GM18867 (cell line): Measurements from ENCODE around the gene CCDC82.
A peak's percentile ranks its signal among the peaks of the same experiment; 100 is the strongest.
"Not testable (repeated sequence)": the region's sequence is repeated elsewhere in the genome, so short reads cannot be mapped to it uniquely, and the experiment has no call there.

Experiments used
- ATAC-seq: cut with Tn5 transposase; IDR thresholded peaks from one replicate; pipeline ENCODE4 v1.9.1; 2021; ENCODE audit warnings: mild to moderate bottlenecking, moderate library complexity; ENCODE audit not compliant: unreplicated experiment

CCDC82 gene

GRCh38 chr11:96389720-96390487 is at the start of gene CCDC82, which contains the start of gene JRKL:
Gene CCDC82, minus strand, starts transcription at chr11:96389912. Its CDS starts 5,165 bp downstream, at chr11:96384747.
Gene JRKL, plus strand, starts transcription at chr11:96390013. Its CDS starts 637 bp downstream, at chr11:96390650.
- ATAC-seq: peak; percentile 94

- ATAC-seq: not testable (repeated sequence)
Observed at GRCh38 chr11:96432654-96433053, 42.9 kb upstream of the CCDC82 start.

- no peak for ATAC-seq
Observed at GRCh38 chr11:96430668-96431067, 41.0 kb upstream of the CCDC82 start.

GRCh38 chr11:96424693-96425092 is 35.0 kb upstream of the CCDC82 start:
- ATAC-seq: no peak

- no peak for ATAC-seq
Observed at GRCh38 chr11:96413408-96413807, 23.7 kb upstream of the CCDC82 start.

GRCh38 chr11:96412761-96413381 is 23.2 kb upstream of the CCDC82 start:
- ATAC-seq: no peak

- not testable (repeated sequence) for ATAC-seq
Observed at GRCh38 chr11:96411412-96411811, 21.7 kb upstream of the CCDC82 start.

GRCh38 chr11:96400697-96401096 is 11.0 kb upstream of the CCDC82 start:
- ATAC-seq: no peak

GRCh38 chr11:96397863-96398262 is 8.2 kb upstream of the CCDC82 start:
- ATAC-seq: no peak

GRCh38 chr11:96396637-96397036 is 6.9 kb upstream of the CCDC82 start:
- ATAC-seq: no peak

- ATAC-seq: no peak
Observed at GRCh38 chr11:96394773-96395172, 5.1 kb upstream of the CCDC82 start.

- no peak for ATAC-seq
Observed at GRCh38 chr11:96393753-96394348, 4.1 kb upstream of the CCDC82 start.

- ATAC-seq: no peak
Observed at GRCh38 chr11:96391698-96392307, 2.1 kb upstream of the CCDC82 start.

GRCh38 chr11:96390488-96390792 is 728 bp upstream of the CCDC82 start:
- no peak for ATAC-seq

- ATAC-seq: peak; percentile 56
Observed at GRCh38 chr11:96388891-96389719, 607 bp downstream of the CCDC82 start.

GRCh38 chr11:96385187-96385586 is 4.5 kb downstream of the CCDC82 start:
- ATAC-seq: no peak

GRCh38 chr11:96384156-96384555 is 5.6 kb downstream of the CCDC82 start:
- no peak for ATAC-seq

GRCh38 chr11:96376796-96377195 is 12.9 kb downstream of the CCDC82 start:
- no peak for ATAC-seq

- ATAC-seq: no peak
Observed at GRCh38 chr11:96373826-96374225, 15.9 kb downstream of the CCDC82 start.

- no peak for ATAC-seq
Observed at GRCh38 chr11:96367342-96367741, 22.4 kb downstream of the CCDC82 start.

- ATAC-seq: no peak
Observed at GRCh38 chr11:96366024-96366423, 23.7 kb downstream of the CCDC82 start.
